NCI-H2107 treated with DMSO at 0.1 percent for 48 hours (cell line): ENCODE data around the gene NHSL2.
"Not testable (repeated sequence)": the region's sequence is repeated elsewhere in the genome, so short reads cannot be mapped to it uniquely, and the experiment has no call there.

Experiments
- DNase-seq: peaks from one replicate; lab custom pipeline; 2025; ENCODE audit not compliant: unreplicated experiment; lab: John Stamatoyannopoulos, UW

The NHSL2 gene

DNA sequence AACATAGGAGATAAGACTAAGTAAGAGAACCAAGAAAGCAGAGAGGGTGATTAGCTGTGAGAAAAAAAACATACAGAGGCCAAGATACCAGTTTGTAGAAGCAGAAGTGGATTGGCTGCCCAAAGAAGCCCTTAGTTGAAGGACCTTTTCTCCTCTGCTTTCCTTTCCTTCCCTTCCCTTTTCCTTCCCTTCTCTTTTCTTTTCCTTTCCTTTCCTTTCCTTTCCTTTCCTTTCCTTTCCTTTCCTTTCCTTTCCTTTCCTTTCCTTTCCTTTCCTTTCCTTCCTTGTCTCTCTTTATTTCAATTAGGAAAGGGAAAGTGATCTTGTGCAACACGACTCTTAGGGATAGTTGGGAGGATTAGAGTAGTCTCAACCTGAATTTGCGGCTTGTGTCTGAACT lies 128.2 kb downstream of the NHSL2 start:
- DNase-seq = no peak

DNA sequence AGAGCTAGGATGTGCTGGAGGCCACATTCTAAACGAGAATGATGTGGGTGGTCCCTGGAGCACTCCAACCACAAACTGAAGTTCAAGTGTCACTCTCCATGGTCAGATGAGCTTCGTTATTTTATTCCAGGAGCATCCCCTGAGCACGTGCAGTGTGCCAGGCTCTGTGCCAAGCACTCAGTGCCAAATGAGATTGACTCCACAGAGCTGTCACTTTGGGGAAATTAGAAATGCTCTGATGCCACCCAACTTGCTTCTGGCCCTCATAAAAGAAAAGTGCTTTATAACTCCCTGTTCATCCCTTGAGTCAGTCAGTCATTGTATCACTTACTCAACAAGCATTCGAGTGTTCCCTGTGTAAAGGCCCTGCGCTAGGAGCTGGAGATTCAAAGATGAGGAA lies 129.9 kb downstream of the NHSL2 start:
- DNase-seq = no peak

DNA sequence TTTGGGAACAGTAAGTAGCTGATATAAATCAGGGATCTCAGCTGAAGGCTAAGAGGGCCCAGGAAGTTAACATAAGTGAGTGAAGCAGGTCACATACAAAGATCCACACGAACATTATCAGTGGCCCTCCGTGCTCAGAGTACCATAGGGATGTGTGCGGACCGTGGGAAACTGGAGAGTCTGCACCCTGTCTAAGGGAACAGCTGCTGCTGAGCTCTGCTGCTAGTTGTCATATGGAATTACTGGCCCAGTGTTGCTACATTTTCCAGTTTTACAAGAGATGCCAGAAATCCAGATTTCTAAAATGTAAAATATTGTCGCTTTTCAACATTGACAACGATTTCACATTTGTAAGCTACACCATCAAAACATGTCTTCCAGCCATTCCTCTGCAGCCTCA lies 130.5 kb downstream of the NHSL2 start:
- no peak for DNase-seq

DNA sequence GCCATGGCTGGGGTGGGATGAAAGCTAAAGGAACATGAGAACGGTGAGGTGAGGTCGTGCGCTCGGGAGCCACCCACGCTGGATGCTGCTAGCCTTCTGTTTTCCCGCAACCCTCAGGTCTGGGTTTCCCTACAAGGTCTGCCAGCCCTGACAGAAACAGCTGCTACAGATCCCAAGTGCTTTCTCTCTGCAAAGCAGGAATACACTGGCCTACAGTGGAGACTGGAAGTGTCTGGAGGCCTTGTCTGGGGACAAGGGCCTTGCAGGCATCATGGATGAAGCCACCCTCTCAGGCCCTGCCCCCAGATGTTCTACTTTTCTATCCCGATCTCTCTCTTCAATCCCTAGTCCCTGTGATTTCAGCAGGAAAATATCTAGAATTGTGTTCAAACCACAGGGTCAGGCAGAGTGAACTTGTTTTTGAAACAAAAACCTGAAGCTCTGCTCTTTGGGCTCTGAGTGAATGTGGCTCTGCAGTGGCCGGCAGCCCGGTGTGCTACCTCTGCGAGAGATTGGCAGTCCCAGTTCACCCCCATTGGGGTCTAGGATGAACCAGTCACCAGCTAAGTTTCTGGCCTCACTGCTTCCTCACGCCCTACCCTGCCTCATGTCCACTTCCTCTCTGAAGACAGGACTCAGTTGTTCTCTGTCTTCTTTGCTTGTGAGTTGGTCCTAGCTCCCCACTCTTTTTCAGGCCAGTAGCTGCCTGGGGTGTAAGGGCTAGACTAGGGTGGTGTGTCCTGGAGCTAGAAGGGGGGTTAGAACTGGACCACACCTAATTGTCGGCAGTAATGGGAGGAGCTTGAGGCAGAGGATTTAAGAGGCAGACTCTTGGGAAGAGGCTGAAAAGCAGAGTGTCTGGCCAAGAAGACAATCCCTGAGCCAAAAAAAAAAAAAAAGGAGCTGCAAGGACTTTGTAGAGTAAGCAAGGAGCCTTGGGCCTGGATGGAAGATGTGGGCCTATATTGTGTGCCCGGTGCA lies 131.5 kb downstream of the NHSL2 start:
- DNase-seq = no peak

DNA sequence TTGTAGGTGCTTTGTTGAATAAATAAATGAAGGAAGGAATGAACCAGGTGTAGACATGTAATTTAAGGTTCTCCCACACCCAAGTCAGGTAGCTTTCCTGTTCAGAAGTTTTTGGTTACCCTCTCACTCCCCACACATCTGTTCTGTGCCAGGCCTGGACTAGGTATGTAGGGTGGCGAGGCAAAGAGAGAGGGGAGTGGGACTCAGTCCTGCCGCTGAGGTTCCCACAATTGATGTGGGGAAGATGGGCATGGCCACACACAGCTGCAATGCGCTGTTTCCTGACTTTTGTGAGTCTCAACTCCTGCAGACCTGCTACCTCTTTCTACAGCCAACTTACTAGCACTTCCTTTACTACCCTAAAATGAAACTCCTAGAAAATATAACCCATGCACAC lies 132.2 kb downstream of the NHSL2 start:
- no peak for DNase-seq

DNA sequence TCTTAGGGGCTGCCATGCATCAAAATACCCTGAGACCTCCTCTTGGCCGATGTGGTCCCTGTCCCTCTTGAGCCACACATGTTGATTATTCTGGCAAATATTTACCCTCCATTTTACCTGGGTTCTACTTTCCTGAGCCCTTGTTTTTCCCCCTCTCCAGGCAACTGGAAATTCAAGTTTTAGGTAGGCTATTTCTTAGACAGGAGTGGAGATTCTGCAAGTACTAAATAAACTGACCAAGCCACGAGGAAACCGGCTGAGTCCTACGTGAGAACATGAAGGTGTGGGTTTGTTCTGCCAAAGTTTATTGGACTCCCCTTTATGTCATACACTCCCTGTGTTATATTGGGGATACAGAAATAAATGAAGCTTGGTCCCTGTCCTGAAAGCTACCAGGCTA lies 133.0 kb downstream of the NHSL2 start:
- no peak for DNase-seq

DNA sequence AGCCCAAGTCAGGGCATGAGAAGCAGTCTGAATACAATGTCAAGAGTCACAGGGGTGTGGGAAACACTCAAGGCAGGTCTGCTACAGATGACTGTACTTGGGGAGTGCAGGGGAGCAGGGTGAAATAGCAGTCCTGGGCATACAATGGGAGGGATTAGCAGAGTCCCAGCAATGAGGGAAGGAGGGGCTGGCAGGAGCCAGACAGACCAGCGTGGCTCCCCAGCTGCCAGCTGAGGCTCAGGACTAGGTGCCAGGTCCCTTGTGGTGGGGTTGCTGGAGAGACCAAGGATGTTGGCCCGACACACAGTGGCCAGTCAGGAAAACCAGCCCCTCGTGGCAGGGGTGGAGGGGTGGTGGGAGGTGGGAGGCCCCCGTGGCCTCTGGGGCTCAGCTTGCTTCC lies 134.5 kb downstream of the NHSL2 start:
- DNase-seq = no peak

DNA sequence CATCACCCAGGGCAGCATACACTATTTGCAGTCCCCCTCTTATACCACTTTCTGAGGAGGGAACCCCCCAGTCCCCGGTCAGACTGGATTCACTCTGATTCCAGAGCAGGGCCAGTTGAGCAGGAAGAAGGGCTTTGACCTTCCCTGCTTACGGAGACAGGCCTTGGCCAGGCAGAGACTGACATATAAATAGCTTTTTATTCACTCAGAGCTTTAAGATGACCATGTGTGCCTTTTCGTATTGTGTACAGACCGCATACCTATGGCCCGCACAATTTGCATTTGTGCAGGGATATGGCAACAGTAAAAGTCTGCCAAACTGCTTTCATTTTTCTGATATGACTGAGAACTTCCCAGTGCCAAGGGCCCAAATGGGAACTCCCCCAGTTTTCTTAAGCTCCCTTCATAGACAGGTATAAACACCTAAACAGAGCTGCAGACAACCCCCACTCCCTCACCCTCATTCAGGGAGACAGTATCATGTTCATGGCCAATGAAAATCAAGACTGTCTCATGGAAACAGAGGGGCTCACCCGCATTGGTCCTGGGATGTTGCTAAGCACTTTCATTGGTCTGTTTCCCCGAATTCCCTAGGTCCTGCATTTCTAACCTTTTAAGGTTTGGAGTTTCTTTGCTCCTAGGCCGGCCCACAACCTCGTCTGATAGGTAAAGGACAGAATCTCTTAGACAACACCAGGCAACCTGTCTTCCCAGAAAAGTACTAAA lies 135.1 kb downstream of the NHSL2 start:
- DNase-seq = no peak

DNA sequence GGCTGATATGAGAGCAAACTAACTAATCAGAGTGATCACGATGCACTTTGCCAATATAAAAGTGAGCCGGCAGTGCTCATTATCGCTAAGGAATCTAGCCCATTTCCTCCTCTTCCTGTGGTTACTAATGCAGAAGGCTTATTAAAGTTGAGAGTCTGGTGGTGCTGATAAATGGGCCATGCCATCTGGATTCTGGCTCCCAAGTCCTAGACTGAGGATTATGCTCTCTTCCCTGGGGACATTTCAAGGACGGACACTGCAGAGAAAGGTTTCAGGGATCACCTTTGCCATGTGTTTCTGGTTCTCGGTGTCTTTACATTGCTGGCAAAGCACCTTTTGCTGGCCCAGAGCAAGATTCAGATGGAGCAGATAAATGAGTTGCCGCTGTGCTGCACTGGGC lies 135.8 kb downstream of the NHSL2 start:
- no peak for DNase-seq

DNA sequence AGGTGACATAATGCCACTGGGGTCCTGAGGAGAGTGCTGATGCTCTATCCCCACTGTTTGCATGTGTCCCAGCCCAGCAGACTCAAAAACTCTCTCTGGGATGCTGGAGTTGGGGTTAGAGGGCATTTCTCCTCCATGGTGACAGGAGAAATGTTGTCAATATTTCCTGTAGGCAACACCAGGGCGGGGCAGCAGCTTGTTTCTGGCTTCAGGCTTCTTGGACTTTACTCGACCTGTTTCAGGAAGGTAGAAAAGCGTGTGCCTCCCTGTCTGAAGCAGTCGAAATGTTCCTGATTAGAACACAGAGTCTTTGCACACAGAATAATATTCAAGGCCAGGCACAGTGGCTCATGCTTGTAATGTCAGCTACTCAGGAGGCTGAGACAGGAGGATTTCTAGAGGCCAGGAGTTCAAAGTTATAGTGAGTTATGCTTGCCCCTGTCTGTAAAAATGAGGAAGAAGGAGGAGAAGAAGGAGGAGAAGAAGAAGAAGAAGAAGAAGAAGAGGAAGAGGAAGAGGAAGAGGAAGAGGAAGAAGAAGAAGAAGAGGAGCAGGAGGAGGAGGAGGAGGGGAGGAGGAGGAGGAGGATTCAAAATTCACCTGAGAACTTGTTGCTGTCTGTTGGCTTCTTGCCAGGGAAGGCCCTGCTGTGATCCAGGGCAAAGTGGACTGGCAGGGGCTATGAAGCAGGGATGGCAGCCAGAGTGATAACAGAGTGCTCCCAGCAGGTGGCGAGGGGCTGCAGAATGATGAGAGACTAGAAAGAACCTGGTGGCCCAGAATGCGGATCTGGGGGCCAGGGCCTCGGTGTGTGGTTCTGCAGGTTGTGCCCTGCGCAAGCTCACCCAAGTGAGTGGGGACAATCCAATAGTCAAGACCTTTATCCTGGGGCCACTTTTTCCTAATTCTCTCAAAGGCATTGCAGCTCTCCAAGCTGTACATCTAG lies 138.1 kb downstream of the NHSL2 start:
- DNase-seq = no peak

DNA sequence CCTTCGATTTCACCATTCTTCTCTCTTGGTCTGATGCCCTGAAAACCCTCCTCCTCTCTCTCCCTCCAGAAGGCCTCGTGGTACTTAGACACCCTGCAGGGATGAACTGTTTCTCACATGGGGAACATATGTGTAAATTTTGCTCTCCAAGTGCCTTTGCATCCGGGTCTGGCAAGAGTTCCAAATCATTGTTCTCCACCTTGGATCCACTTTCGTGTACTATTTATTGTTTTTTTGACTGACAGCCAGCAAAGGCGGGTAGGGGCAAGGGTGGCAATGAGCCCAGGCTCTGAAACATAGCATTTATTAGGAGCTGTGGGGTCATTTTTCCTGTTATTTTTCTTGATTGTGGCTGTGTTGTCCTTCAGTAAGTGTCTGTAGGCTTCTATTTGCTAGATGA lies 139.4 kb downstream of the NHSL2 start:
- DNase-seq = no peak

DNA sequence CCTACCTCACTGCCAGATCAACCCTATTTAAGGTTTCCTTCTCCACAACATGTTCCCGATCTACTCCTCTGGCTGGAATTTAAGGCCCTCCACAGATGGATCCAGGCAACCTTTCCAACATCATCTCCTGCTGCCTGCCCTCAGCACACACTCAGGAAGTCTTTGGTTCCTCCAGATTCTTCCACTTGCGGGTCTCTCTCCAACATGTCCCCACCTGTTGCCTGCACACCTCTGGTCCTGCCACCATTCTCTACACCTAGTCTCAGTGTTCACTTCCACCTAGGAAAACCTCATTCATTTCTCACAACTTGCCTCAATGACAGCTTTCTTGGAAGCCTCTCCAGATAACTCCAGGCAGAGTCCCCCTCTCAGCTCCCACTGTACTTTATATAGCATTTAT lies 140.9 kb downstream of the NHSL2 start:
- DNase-seq = no peak

DNA sequence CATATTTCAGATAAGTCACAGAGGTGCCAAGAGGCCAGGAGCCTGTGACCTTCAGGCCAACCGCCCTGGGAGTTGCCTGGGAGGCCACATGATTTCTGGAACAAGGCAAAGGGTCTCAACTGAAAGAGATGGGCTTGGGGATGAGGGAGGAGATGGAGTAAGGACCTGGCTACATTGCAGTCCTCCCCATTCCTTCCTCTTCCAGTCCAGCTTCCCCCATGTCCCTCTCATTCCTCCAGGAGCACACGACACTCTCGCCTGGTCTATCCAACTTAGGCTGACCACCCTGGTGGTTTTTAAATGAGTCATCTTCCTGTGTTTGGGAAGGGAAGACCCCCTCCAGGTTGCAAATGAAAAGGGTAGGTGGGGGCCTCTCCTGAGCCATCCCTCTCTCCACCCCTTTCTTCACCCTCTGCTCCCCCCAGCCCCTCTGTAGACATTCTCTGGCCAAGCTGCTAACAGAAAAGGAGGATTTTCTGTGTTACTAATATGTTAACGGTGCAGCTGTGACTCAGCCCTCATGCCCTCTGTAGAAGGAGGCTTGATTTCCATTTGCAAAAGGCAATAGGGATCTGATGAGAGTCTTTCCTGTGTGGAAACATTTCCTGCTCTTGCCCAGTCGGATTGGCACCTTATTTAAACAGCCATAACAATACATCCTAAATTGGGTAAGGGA lies 141.9 kb downstream of the NHSL2 start:
- DNase-seq = no peak

DNA sequence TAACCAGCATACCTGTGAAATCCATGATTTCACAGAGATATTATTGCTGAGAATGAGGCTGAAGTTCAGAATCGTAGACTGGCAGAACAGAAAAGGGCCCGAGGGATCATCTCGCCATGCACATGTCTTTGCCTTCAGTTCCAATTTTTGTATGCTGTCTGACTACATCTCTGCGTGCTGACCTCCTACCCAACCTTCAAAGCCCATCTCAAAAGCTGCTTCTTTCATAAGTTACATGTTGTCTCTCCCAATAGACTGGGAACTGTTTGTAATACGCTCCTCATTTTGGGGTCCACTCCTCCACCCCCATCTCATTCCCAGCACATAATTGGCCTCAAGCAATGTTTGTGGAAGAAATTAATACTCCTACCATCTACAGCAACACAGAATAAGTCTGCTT lies 142.9 kb downstream of the NHSL2 start:
- DNase-seq = no peak

DNA sequence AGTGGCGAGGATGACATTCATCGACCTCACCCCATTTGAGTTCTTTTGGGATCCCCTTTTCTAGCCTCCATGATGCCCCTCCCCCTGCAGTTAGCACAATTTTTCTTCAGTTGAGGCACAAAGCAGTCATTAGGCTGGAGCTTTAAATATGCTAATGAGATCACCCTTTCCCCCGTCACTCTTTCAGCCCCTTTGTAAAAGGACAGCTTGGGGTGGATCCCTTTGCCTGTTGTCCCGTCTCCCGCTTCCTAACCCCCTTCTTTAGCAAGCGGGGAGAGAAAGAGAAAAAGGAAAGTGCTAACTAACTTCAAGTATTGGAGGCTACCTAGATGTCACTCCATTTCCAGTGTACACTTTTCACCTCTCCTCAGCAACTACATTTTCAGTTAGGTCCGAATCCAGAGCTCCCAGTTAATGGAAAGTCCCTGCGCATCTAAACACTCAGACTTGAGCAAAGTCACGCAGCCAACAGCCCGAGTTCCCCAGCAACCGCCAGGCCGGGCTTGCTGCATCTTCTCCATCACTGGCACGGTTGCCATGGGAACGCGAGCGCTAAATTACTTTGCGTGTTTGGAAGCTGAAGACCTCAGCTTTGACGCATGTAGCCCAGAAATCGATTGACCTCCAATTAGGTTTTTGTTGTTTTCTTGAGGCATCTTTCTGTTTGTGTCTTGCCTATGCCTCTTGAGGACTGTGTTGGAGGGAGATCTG lies 144.3 kb downstream of the NHSL2 start:
- DNase-seq = no peak

DNA sequence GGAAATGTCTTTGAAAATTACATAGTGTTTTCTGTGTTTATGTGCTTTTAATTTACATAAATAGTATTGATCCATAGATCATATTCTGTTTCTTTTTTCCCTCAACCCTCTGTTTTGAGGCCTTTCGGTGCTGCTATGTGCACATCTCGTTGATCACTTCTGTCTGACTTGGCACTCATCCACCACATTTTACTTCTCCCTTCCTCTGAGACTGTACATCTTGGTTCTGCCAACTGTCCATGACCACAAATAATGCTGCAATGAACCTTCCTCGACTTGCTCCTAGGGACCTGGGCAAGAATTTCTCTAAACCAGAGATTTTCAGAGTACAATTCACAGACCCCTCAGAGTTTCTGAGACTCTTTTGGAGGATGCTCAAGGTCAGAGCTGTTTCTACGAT lies 146.7 kb downstream of the NHSL2 start:
- no peak for DNase-seq

DNA sequence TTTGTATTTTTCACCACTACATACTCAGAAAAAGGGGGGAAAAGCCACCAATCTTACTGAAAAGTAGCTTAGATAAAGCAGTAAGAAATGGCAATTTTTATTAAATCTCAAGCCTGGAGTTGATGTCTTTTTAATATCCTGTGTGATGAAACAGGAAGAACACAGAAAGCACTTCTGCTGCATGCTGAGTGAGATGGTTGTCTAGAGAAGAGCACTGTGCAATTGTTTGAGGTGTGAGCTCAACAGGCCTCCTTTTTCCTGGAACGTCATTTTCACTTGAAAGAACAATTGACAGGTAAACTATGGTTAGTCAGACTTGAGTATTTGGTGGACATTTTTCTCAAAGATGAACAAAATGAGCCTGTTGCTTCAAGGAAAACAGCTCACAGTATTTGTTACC lies 147.2 kb downstream of the NHSL2 start:
- DNase-seq = no peak

DNA sequence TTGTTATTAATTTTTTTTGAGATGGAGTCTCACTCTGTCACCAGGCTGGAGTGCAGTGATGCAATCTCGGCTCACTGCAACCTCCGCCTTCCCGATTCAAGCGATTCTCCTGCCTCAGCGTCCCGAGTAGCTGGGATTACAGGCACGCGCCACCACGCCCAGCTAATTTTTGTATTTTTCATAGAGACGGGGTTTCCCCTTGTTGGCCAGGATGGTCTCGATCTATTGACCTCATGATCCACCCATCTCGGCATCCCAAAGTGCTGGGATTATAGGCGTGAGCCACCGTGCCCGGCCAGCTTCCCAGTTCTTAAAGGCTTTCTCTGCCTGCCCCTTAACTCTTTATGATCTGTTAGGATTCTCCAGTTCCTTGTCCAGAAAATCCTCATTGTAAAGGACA lies 147.7 kb downstream of the NHSL2 start:
- not testable (repeated sequence) for DNase-seq

DNA sequence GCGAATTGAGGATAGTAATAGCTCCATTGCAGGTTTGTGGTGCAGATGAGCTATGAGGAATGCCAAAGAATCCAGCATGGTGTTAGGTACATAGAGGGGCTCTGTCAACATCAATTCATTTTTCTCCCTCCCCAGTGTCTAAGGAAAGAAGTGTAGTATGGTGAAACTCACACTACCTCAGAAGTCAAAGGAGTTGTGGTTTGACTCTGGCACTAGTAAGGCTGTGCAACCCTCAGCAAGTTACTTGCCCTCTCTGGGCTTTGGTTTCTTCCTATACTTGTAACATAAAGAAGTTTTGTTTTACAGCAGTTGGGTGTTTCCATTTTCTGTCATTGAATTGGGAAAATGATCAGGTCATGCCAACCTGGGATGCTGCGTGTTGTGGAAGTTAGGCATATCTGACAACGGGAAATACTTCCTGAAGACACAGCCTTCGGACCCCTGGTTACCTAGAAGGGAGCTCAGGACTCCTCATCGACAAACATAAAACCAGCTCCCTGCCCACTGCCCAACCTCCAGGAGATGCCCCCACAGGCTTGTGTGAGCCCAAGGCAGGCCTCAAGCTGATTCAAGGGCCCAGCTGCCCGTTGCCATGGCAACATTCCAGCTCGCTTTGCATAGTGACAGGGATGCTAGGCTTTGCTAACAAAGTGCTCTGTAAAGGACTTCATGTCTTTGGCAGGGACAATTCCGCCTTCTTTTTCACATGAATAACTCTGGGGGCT lies 149.7 kb downstream of the NHSL2 start:
- DNase-seq = no peak
